BLaER1 treated with 17β-estradiol and CSF1 and Interleukin-3, amounts not matched to agents 10 nM and 100 nM (cell line): ENCODE data around the gene STK38.

Experiments used
- H3K27ac ChIP-seq, 11 experiments: shearing (Covaris generic); formaldehyde crosslinking; 2 replicates each; pipeline ENCODE4 v1.8.1; 2022
- H3K27me3 ChIP-seq, 11 experiments: shearing (Covaris generic); formaldehyde crosslinking; 2 replicates each; pipeline ENCODE4 v1.8.1; 2022
- H3K36me3 ChIP-seq, 11 experiments: shearing (Covaris generic); formaldehyde crosslinking; 2 replicates each; pipeline ENCODE4 v1.8.1; 2022
- H3K4me1 ChIP-seq, 10 experiments: shearing (Covaris generic); formaldehyde crosslinking; 2 replicates each; pipeline ENCODE4 v1.8.1; 2022
- H3K4me2 ChIP-seq, 11 experiments: shearing (Covaris generic); formaldehyde crosslinking; 2 replicates each; pipeline ENCODE4 v1.8.1; 2022
- H3K4me3 ChIP-seq, 10 experiments: shearing (Covaris generic); formaldehyde crosslinking; 2 replicates each; pipeline ENCODE4 v1.8.1; 2022
- H3K9ac ChIP-seq, 11 experiments: shearing (Covaris generic); formaldehyde crosslinking; 2 replicates each; pipeline ENCODE4 v1.8.1; 2022
- H3K9me3 ChIP-seq, 11 experiments: shearing (Covaris generic); formaldehyde crosslinking; replicated peaks in 1 of 11; 2 replicates each; pipeline ENCODE4 v1.8.1; 2022
- H4K20me1 ChIP-seq, 11 experiments: shearing (Covaris generic); formaldehyde crosslinking; 2 replicates each; pipeline ENCODE4 v1.8.1; 2022
- Cebpa-rat ChIP-seq, 11 experiments: shearing (Covaris generic); IDR thresholded peaks; 2 replicates each; pipeline ENCODE4 v1.8.1; 2022

The STK38 gene

GRCh38 chr6:36555750-36556252, 8.5 kb upstream of the STK38 start:
- Histone ChIP-seq H3K9me3 (no peaks in the 10 kb centered on the region), H3K4me3 (no peak overlapping the region), H3K27ac (peak overlapping the region in 9 of 11 experiments; percentile 12 to 98 (median 60); a peak in 13 of 22 replicates), H4K20me1 (no peaks in the 10 kb centered on the region), H3K36me3 (no peaks in the 10 kb centered on the region), H3K4me2 (peak overlapping the region; percentile 58 to 91 (median 82); a peak in 21 of 22 replicates), H3K9ac (peak overlapping the region in 2 of 11 experiments; percentile 0 to 72; a peak in 1 of 22 replicates), H3K4me1 (peaks cover 80 to 100% (median 98%) of the 10 kb centered on the region in 10 experiments), H3K27me3 (no peaks in the 10 kb centered on the region)
- no peak for TF ChIP-seq Cebpa-rat (IDR thresholded peaks at IDR 0.05)

GRCh38 chr6:36550473-36551000, 3.3 kb upstream of the STK38 start:
- peak overlapping the region; percentile 50 to 93 (median 81) for H3K4me2 ChIP-seq
- peak overlapping the region in 9 of 11 experiments; percentile 13 to 75 (median 65); a peak in 17 of 22 replicates for H3K9ac ChIP-seq
- H3K27ac ChIP-seq = peak overlapping the region in 9 of 11 experiments; percentile 22 to 99 (median 95); a peak in 18 of 22 replicates
- peak in 7 of 11 experiments; percentile 26 to 83 (median 50); a peak in 5 of 22 replicates for TF ChIP-seq Cebpa-rat (IDR thresholded peaks at IDR 0.05)
- no peaks in the 10 kb centered on the region for H3K9me3 ChIP-seq
- no peaks in the 10 kb centered on the region for H3K36me3 ChIP-seq
- H4K20me1 ChIP-seq = peaks cover 0 to 10% (median 5%) of the 10 kb centered on the region in 11 experiments; a peak in 9 of 22 replicates
- H3K27me3 ChIP-seq = no peaks in the 10 kb centered on the region
- H3K4me1 ChIP-seq = peaks cover 63 to 81% (median 79%) of the 10 kb centered on the region in 10 experiments
- peak overlapping the region in 7 of 10 experiments; percentile 18 to 40 (median 36); a peak in 9 of 20 replicates for H3K4me3 ChIP-seq

- Histone ChIP-seq H3K9ac (peak overlapping the region in 10 of 11 experiments; percentile 4 to 100 (median 98); a peak in 19 of 22 replicates), H3K4me2 (peak overlapping the region; percentile 52 to 99 (median 84)), H3K27me3 (no peaks in the 10 kb centered on the region), H3K4me3 (peak overlapping the region in 3 of 10 experiments; percentile 87 to 98 (median 96); a peak in 1 of 20 replicates), H3K36me3 (peaks cover 0 to 18% (median 12%) of the 10 kb centered on the region in 11 experiments; a peak in 14 of 22 replicates), H4K20me1 (peaks cover 0 to 31% (median 20%) of the 10 kb centered on the region in 11 experiments; a peak in 16 of 22 replicates), H3K27ac (peak overlapping the region in 10 of 11 experiments; percentile 94 to 99 (median 98); a peak in 20 of 22 replicates), H3K9me3 (no peaks in the 10 kb centered on the region), H3K4me1 (peaks cover 57 to 79% (median 75%) of the 10 kb centered on the region in 10 experiments)
- no peak for TF ChIP-seq Cebpa-rat (IDR thresholded peaks at IDR 0.05)
These were observed 1.1 kb upstream of the STK38 start for GRCh38 chr6:36548401-36548743.

GRCh38 chr6:36547646-36548400, 544 bp upstream of the STK38 start:
- Histone ChIP-seq H3K27ac (peak overlapping the region in 10 of 11 experiments; percentile 94 to 99 (median 98); a peak in 21 of 22 replicates), H4K20me1 (peaks cover 0 to 37% (median 25%) of the 10 kb centered on the region in 11 experiments; a peak in 16 of 22 replicates), H3K4me1 (peaks cover 62 to 79% (median 76%) of the 10 kb centered on the region in 10 experiments), H3K9ac (peak overlapping the region; percentile 48 to 100 (median 98); a peak in 21 of 22 replicates), H3K4me2 (peak overlapping the region; percentile 52 to 99 (median 84)), H3K4me3 (peak overlapping the region; percentile 78 to 99 (median 94); a peak in 18 of 20 replicates), H3K9me3 (no peaks in the 10 kb centered on the region), H3K27me3 (no peaks in the 10 kb centered on the region), H3K36me3 (peaks cover 0 to 24% (median 15%) of the 10 kb centered on the region in 11 experiments; a peak in 14 of 22 replicates)
- no peak for TF ChIP-seq Cebpa-rat (IDR thresholded peaks at IDR 0.05)

GRCh38 chr6:36546308-36546919, 865 bp downstream of the STK38 start:
- peak overlapping the region; percentile 78 to 99 (median 94) for H3K4me3 ChIP-seq
- H4K20me1 ChIP-seq = peaks cover 0 to 51% (median 39%) of the 10 kb centered on the region in 11 experiments; a peak in 19 of 22 replicates
- peak overlapping the region; percentile 87 to 100 (median 95) for H3K4me2 ChIP-seq
- H3K27ac ChIP-seq = peak overlapping the region; percentile 89 to 99 (median 98)
- peaks cover 68 to 79% (median 77%) of the 10 kb centered on the region in 10 experiments for H3K4me1 ChIP-seq
- no peak for TF ChIP-seq Cebpa-rat (IDR thresholded peaks at IDR 0.05)
- H3K27me3 ChIP-seq = no peaks in the 10 kb centered on the region
- peaks cover 5 to 38% (median 29%) of the 10 kb centered on the region in 11 experiments; a peak in 20 of 22 replicates for H3K36me3 ChIP-seq
- H3K9ac ChIP-seq = peak overlapping the region; percentile 94 to 100 (median 98)
- H3K9me3 ChIP-seq = no peaks in the 10 kb centered on the region

GRCh38 chr6:36545767-36546307, 1.4 kb downstream of the STK38 start:
- H3K9me3 ChIP-seq = no peaks in the 10 kb centered on the region
- peak overlapping the region; percentile 87 to 100 (median 95) for H3K4me2 ChIP-seq
- TF ChIP-seq Cebpa-rat (IDR thresholded peaks at IDR 0.05) = no peak
- H3K36me3 ChIP-seq = peaks cover 11 to 44% (median 34%) of the 10 kb centered on the region in 11 experiments; a peak in 21 of 22 replicates
- H3K27me3 ChIP-seq = no peaks in the 10 kb centered on the region
- H3K9ac ChIP-seq = peak overlapping the region; percentile 94 to 100 (median 98)
- H4K20me1 ChIP-seq = peaks cover 5 to 57% (median 45%) of the 10 kb centered on the region in 11 experiments; a peak in 19 of 22 replicates
- peaks cover 66 to 79% (median 74%) of the 10 kb centered on the region in 10 experiments for H3K4me1 ChIP-seq
- H3K4me3 ChIP-seq = peak overlapping the region; percentile 78 to 99 (median 94)
- peak overlapping the region; percentile 89 to 99 (median 98) for H3K27ac ChIP-seq

- TF ChIP-seq Cebpa-rat (IDR thresholded peaks at IDR 0.05) = no peak
- peak overlapping the region; percentile 31 to 99 (median 98); a peak in 21 of 22 replicates for H3K27ac ChIP-seq
- no peaks in the 10 kb centered on the region for H3K27me3 ChIP-seq
- no peaks in the 10 kb centered on the region for H3K9me3 ChIP-seq
- H3K36me3 ChIP-seq = peaks cover 27 to 60% (median 51%) of the 10 kb centered on the region in 11 experiments
- peaks cover 15 to 73% (median 61%) of the 10 kb centered on the region in 11 experiments; a peak in 19 of 22 replicates for H4K20me1 ChIP-seq
- H3K4me3 ChIP-seq = peak overlapping the region; percentile 78 to 99 (median 94)
- H3K9ac ChIP-seq = peak overlapping the region; percentile 59 to 100 (median 98); a peak in 21 of 22 replicates
- peak overlapping the region; percentile 87 to 100 (median 95) for H3K4me2 ChIP-seq
- H3K4me1 ChIP-seq = peaks cover 56 to 73% (median 63%) of the 10 kb centered on the region in 10 experiments
These were observed 3.1 kb downstream of the STK38 start for GRCh38 chr6:36544228-36544627.
